Measurements from ENCODE around the gene PARVA. TPM values are rescaled to one million over a fixed set of nuclear protein-coding genes. Genes with fewer than 3 reads are reported as not detected.

PARVA gene
- total RNA-seq, 1 experiment from 2014 or later: 18.1 TPM

DNA sequence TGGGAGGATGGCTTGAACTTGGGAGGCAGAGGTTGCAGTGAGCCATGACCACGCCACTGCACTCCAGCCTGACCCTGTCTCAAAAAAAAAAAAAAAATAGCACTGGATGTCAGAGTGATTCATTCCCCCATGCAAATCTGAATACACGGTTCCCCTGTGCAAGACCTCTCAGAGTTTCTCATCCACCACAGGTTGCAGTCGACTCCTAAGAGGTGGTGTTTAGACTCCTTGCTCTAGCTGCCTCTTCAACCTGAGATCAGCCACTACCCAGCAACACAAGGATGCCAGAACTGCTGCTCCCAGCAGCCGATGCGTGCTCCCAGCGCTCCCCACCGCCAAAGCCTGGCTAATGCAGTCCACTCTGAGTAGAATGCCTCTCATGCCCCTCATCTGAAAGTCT, 97.5 kb downstream of the PARVA start:
- H3K4me2 ChIP-seq (ENCODE audit: insufficient read depth, insufficient read length, low read length): no peak overlapping the region
- no peak overlapping the region for H3K18ac ChIP-seq (ENCODE audit: insufficient read length, low read depth, low read length)
- H3K4ac ChIP-seq (ENCODE audit: low read depth, low read length): no peak overlapping the region
- no peaks in the 10 kb centered on the region for H3K9me3 Mint-ChIP-seq
- H4K91ac ChIP-seq (ENCODE audit: insufficient read length, low read depth, low read length): no peak overlapping the region
- no peaks in the 10 kb centered on the region; the same call in 1 of the 2 replicates for H3K4me1 ChIP-seq (ENCODE audit: insufficient read depth, low read length)
- no peak overlapping the region for H3K9ac ChIP-seq (ENCODE audit: extremely low read depth, insufficient read length, low read length)
- H3K79me1 ChIP-seq (ENCODE audit: insufficient read depth, low read depth, low read length, poor library complexity, severe bottlenecking): no peaks in the 10 kb centered on the region
- H2BK5ac ChIP-seq (ENCODE audit: insufficient read length, low read length): no peak overlapping the region
- TF ChIP-seq, protein P1, sequence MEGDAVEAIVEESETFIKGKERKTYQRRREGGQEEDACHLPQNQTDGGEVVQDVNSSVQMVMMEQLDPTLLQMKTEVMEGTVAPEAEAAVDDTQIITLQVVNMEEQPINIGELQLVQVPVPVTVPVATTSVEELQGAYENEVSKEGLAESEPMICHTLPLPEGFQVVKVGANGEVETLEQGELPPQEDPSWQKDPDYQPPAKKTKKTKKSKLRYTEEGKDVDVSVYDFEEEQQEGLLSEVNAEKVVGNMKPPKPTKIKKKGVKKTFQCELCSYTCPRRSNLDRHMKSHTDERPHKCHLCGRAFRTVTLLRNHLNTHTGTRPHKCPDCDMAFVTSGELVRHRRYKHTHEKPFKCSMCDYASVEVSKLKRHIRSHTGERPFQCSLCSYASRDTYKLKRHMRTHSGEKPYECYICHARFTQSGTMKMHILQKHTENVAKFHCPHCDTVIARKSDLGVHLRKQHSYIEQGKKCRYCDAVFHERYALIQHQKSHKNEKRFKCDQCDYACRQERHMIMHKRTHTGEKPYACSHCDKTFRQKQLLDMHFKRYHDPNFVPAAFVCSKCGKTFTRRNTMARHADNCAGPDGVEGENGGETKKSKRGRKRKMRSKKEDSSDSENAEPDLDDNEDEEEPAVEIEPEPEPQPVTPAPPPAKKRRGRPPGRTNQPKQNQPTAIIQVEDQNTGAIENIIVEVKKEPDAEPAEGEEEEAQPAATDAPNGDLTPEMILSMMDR (conservative IDR thresholded peaks at IDR 0.05): no peak
- H3K14ac ChIP-seq (ENCODE audit: insufficient read depth, low read length): no peak overlapping the region
- H4K8ac ChIP-seq (replicated peaks; ENCODE audit: insufficient read length, low read depth, low read length): no peak overlapping the region
- no peak overlapping the region for H2BK15ac ChIP-seq (ENCODE audit: low read depth, low read length)
- H3K4me1 Mint-ChIP-seq: peaks cover 20% of the 10 kb centered on the region in 2 experiments
- no peak overlapping the region for H3T11ph ChIP-seq (ENCODE audit: low read length)
- no peak overlapping the region for H3K23ac ChIP-seq (ENCODE audit: insufficient read length, low read depth, low read length)
- no peak overlapping the region for H3K4me3 Mint-ChIP-seq
- H2BK20ac ChIP-seq (ENCODE audit: low read depth, low read length, poor library complexity, severe bottlenecking): no peak overlapping the region
- H4K5ac ChIP-seq (ENCODE audit: insufficient read length, low read depth, low read length): no peak overlapping the region
- no peak overlapping the region for H2AK5ac ChIP-seq (ENCODE audit: insufficient read length, low read length)
- no peak overlapping the region for H2BK120ac ChIP-seq (ENCODE audit: low read depth, low read length, poor library complexity, severe bottlenecking)
- no peak overlapping the region for H2AFZ ChIP-seq (ENCODE audit: low read length)
- no peaks in the 10 kb centered on the region for H3K27me3 ChIP-seq (ENCODE audit: insufficient read depth, low read length)
- DNase-seq: no peak
- no peaks in the 10 kb centered on the region for H3K23me2 ChIP-seq (ENCODE audit: insufficient read length, low read depth, low read length, poor library complexity, severe bottlenecking)
- no CpG with 5 or more reads among the region's 7 CpGs for WGBS (ENCODE audit: extremely low coverage, insufficient read length, low lambda C conversion rate)
- H3K27me3 Mint-ChIP-seq (ENCODE audit: low read depth): no peaks in the 10 kb centered on the region
- H3K27ac Mint-ChIP-seq: peak overlapping the region in 1 of 3 experiments; percentile 26; a peak in 3 of 7 replicates
- no peaks in the 10 kb centered on the region for H4K20me1 ChIP-seq (ENCODE audit: control insufficient read depth, insufficient read depth, insufficient read length)
- H3K9me3 ChIP-seq (ENCODE audit: control insufficient read depth, low read depth, low read length): no peaks in the 10 kb centered on the region
- no peaks in the 10 kb centered on the region for H3K79me2 ChIP-seq (ENCODE audit: insufficient read depth, low read length)
- H3K36me3 Mint-ChIP-seq (ENCODE audit: insufficient read depth in 1 of 3, low read depth in 3 of 3): peaks cover 0 to 5% (median 0%) of the 10 kb centered on the region in 3 experiments; a peak in 4 of 7 replicates
- no peak overlapping the region for H2BK12ac ChIP-seq (ENCODE audit: insufficient read length, low read depth, low read length)
- H3K27ac ChIP-seq (ENCODE audit: insufficient read length, low read depth, low read length): no peak overlapping the region
- no peak overlapping the region for H3K56ac ChIP-seq (ENCODE audit: insufficient read length, low read depth, low read length)
